A549 (cell line): ENCODE results near the gene MOK.

ENCODE experiments used
- CTCF ChIP-seq: fragments of >200 bp; sonication (Bioruptor Twin); formaldehyde crosslinking; IDR thresholded peaks from 3 replicates; pipeline ENCODE4 v1.5.1; 2016
- EHMT2 ChIP-seq: fragments of 200-600 bp; sonication (generic); IDR thresholded peaks from 2 replicates; pipeline ENCODE4 v1.6.1; 2016; ENCODE audit warnings: antibody characterized with exemption, low read depth, mild to moderate bottlenecking, moderate library complexity
- ELK1 ChIP-seq: fragments of 150-350 bp; IDR thresholded peaks from 2 replicates; pipeline ENCODE4 v1.6.1; 2014; ENCODE audit warnings: low read depth, mild to moderate bottlenecking, low read length
- EP300 ChIP-seq, 2 experiments: fragments of >200 bp; sonication (Bioruptor Twin); formaldehyde crosslinking; IDR thresholded peaks; 2 replicates in 1 of 2; 3 replicates in 1 of 2; pipeline ENCODE4 v1.6.1; 2016 to 2017
- FOSB ChIP-seq: fragments of 250-450 bp; sonication (Bioruptor Pico); IDR thresholded peaks from 2 replicates; pipeline ENCODE4 v1.5.0; 2020; ENCODE audit warnings: mild to moderate bottlenecking, moderate library complexity
- HES2 ChIP-seq: fragments of >200 bp; sonication (Bioruptor Twin); formaldehyde crosslinking; IDR thresholded peaks from 2 replicates; pipeline ENCODE4 v1.6.1; 2016
- NFE2L2 ChIP-seq: fragments of 150-350 bp; conservative IDR thresholded peaks from 2 replicates; pipeline ENCODE4 v1.6.1; 2014; ENCODE audit warnings: low read length
- POLR2A ChIP-seq: IDR thresholded peaks from 2 replicates; pipeline ENCODE4 v1.6.1; 2012; ENCODE audit warnings: mild to moderate bottlenecking, low read length
- RFX5 ChIP-seq: fragments of 450-650 bp; IDR thresholded peaks from 2 replicates; pipeline ENCODE4 v1.7.1; 2014; ENCODE audit warnings: antibody characterized with exemption, mild to moderate bottlenecking, moderate library complexity
- SMC3 ChIP-seq: fragments of >200 bp; sonication (Bioruptor Twin); formaldehyde crosslinking; IDR thresholded peaks from 3 replicates; pipeline ENCODE4 v1.6.1; 2018; ENCODE audit warnings: inconsistent platforms
- ZNF302 ChIP-seq: fragments of 250-450 bp; sonication (Bioruptor Pico); IDR thresholded peaks from 2 replicates; pipeline ENCODE4 v1.9.0; 2021; ENCODE audit warnings: inconsistent platforms, mild to moderate bottlenecking, moderate library complexity
- ZSCAN20 ChIP-seq: fragments of 250-450 bp; sonication (Bioruptor Pico); IDR thresholded peaks from 2 replicates; pipeline ENCODE4 v1.8.0; 2022; ENCODE audit warnings: mild to moderate bottlenecking, moderate library complexity

- no peak for TF ChIP-seq CTCF
- TF ChIP-seq EP300 (IDR thresholded peaks at IDR 0.05) = no peak
- no peak for TF ChIP-seq POLR2A
- no peak for TF ChIP-seq SMC3
- TF ChIP-seq ZSCAN20 = no peak
- no peak for TF ChIP-seq RFX5
- no peak for TF ChIP-seq ZNF302 (CRISPR knock-in tag)
- no peak for TF ChIP-seq HES2
- TF ChIP-seq NFE2L2 = no peak
- no peak for TF ChIP-seq ELK1
- TF ChIP-seq FOSB (CRISPR knock-in tag) = no peak
- TF ChIP-seq EHMT2 = no peak
Measured at GRCh38 chr14:102188187-102188586, 116.8 kb downstream of the MOK start.
